Nephron progenitor cell (in vitro differentiated cells): ENCODE results near the gene SHMT1.
A peak's percentile ranks its signal among the peaks of the same experiment; 100 is the strongest.

Experiments
- DNase-seq: peaks from one replicate; pipeline ENCODE4 v3.0.0; 2021
- H3K27ac Mint-ChIP-seq: 2 replicates; pipeline ENCODE4 v1.8.0; 2021; ENCODE audit warnings: mild to moderate bottlenecking, moderate library complexity, mixed read lengths
- H3K27me3 Mint-ChIP-seq: 2 replicates; pipeline ENCODE4 v1.8.0; 2021; ENCODE audit warnings: mild to moderate bottlenecking, low read depth, mixed read lengths; ENCODE audit not compliant: poor library complexity
- H3K36me3 Mint-ChIP-seq: 2 replicates; pipeline ENCODE4 v1.8.0; 2021; ENCODE audit warnings: low read depth, mixed read lengths
- H3K4me1 Mint-ChIP-seq: 2 replicates; pipeline ENCODE4 v1.8.0; 2021; ENCODE audit warnings: mixed read lengths
- H3K4me3 Mint-ChIP-seq: 2 replicates; pipeline ENCODE4 v1.8.0; 2021; ENCODE audit warnings: mild to moderate bottlenecking, moderate library complexity, mixed read lengths
- H3K9me3 Mint-ChIP-seq: 2 replicates; pipeline ENCODE4 v1.8.0; 2021; ENCODE audit warnings: mild to moderate bottlenecking, moderate library complexity, mixed read lengths
- CTCF ChIP-seq: fragments of 200-600 bp; sonication (generic); IDR thresholded peaks from 2 replicates; pipeline ENCODE4 v1.5.0; 2021; ENCODE audit warnings: antibody characterized with exemption

The SHMT1 gene

GRCh38 chr17:18291718-18292540, 71.4 kb downstream of the SHMT1 start:
- Mint-ChIP-seq H3K4me1 (no peaks in the 10 kb centered on the region), H3K4me3 (no peak overlapping the region), H3K27me3 (no peaks in the 10 kb centered on the region), H3K36me3 (peaks cover 87% of the 10 kb centered on the region), H3K9me3 (peaks cover 3% of the 10 kb centered on the region), H3K27ac (peak overlapping the region; percentile 94)
- no peak for TF ChIP-seq CTCF
- DNase-seq: no peak

GRCh38 chr17:18285296-18285695, 78.1 kb downstream of the SHMT1 start:
- H3K4me3 Mint-ChIP-seq: no peak overlapping the region
- no peak overlapping the region for H3K27ac Mint-ChIP-seq
- no peak for DNase-seq
- no peaks in the 10 kb centered on the region for H3K27me3 Mint-ChIP-seq
- no peaks in the 10 kb centered on the region for H3K4me1 Mint-ChIP-seq
- peaks cover 85% of the 10 kb centered on the region for H3K36me3 Mint-ChIP-seq
- TF ChIP-seq CTCF: no peak
- peaks cover 3% of the 10 kb centered on the region for H3K9me3 Mint-ChIP-seq

- TF ChIP-seq CTCF: no peak
- DNase-seq: no peak
- Mint-ChIP-seq H3K4me1 (no peaks in the 10 kb centered on the region), H3K9me3 (no peaks in the 10 kb centered on the region), H3K36me3 (peaks cover 57% of the 10 kb centered on the region), H3K27ac (no peak overlapping the region), H3K27me3 (no peaks in the 10 kb centered on the region), H3K4me3 (no peak overlapping the region)
Measured at GRCh38 chr17:18281788-18282187, 81.6 kb downstream of the SHMT1 start.

GRCh38 chr17:18280766-18281371, 82.5 kb downstream of the SHMT1 start:
- no peak overlapping the region for H3K4me3 Mint-ChIP-seq
- peaks cover 55% of the 10 kb centered on the region for H3K36me3 Mint-ChIP-seq
- no peaks in the 10 kb centered on the region for H3K9me3 Mint-ChIP-seq
- DNase-seq: no peak
- H3K27ac Mint-ChIP-seq: no peak overlapping the region
- no peaks in the 10 kb centered on the region for H3K4me1 Mint-ChIP-seq
- TF ChIP-seq CTCF: no peak
- no peaks in the 10 kb centered on the region for H3K27me3 Mint-ChIP-seq

GRCh38 chr17:18280249-18280648, 83.1 kb downstream of the SHMT1 start:
- no peaks in the 10 kb centered on the region for H3K4me1 Mint-ChIP-seq
- no peaks in the 10 kb centered on the region for H3K9me3 Mint-ChIP-seq
- no peak overlapping the region for H3K27ac Mint-ChIP-seq
- no peak overlapping the region for H3K4me3 Mint-ChIP-seq
- no peak for TF ChIP-seq CTCF
- H3K36me3 Mint-ChIP-seq: peaks cover 50% of the 10 kb centered on the region
- no peaks in the 10 kb centered on the region for H3K27me3 Mint-ChIP-seq
- DNase-seq: no peak

GRCh38 chr17:18278867-18279266, 84.5 kb downstream of the SHMT1 start:
- no peak for TF ChIP-seq CTCF

More at GRCh38 chr17:18278867-18279266, 84.5 kb downstream of the SHMT1 start:
- Mint-ChIP-seq H3K4me3 (no peak overlapping the region), H3K9me3 (no peaks in the 10 kb centered on the region), H3K27ac (no peak overlapping the region), H3K36me3 (peaks cover 39% of the 10 kb centered on the region), H3K27me3 (no peaks in the 10 kb centered on the region), H3K4me1 (no peaks in the 10 kb centered on the region)
- DNase-seq: no peak
